Esophagus muscularis mucosa (tissue), 4 donors: Measurements from ENCODE around the gene OCEL1. TPM values are rescaled to one million over a fixed set of nuclear protein-coding genes. Genes with fewer than 3 reads are reported as not detected.

Source experiments
- total RNA-seq, 4 donors: library from RNA; depleted of rRNA; stranded (reverse); fragments of >200 nt; gene quantifications; one replicate each; pipeline versions ENCODE4 v1.1.0 to v1.2.1, GENCODE V29; 2016

OCEL1 gene
- total RNA-seq, 4 donors from 2014 or later: 6.3 to 18.8 (median 7.8) TPM

Other genes starting within 250 kb of the OCEL1 start
- gene CPAMD8, start 199.4 kb upstream of the OCEL1 start, total RNA-seq: 10 to 100 TPM in 3 of 4 donors, 1 to 10 TPM in 1; 9.6 to 21.0 (median 13.0) TPM
- gene HAUS8, start 150.8 kb upstream of the OCEL1 start, total RNA-seq: 1 to 10 TPM; 3.3 to 6.6 (median 4.6) TPM
- 10 to 100 TPM; 52.6 to 73.3 (median 57.7) TPM for gene MYO9B, start 150.4 kb upstream of the OCEL1 start, total RNA-seq
- gene USE1, start 10.9 kb upstream of the OCEL1 start, total RNA-seq: 10 to 100 TPM; 20.7 to 26.2 (median 21.3) TPM
- 10 to 100 TPM; 38.6 to 88.0 (median 61.2) TPM for gene NR2F6, start 19.7 kb downstream of the OCEL1 start, total RNA-seq
- gene USHBP1, start 38.5 kb downstream of the OCEL1 start, total RNA-seq: 10 to 100 TPM in 1 of 4 donors, 1 to 10 TPM in 3; 2.2 to 12.0 (median 6.3) TPM
- 10 to 100 TPM; 72.2 to 92.3 (median 82.5) TPM for gene BABAM1, start 41.2 kb downstream of the OCEL1 start, total RNA-seq
- 1 to 10 TPM in 2 of 4 donors, under 1 TPM in 2; under 0.01 to 3.0 (median 0.88) TPM for gene ANKLE1, start 55.7 kb downstream of the OCEL1 start, total RNA-seq
- 10 to 100 TPM; 14.7 to 35.4 (median 28.1) TPM for gene ABHD8, start 77.2 kb downstream of the OCEL1 start, total RNA-seq
- gene MRPL34, start 79.6 kb downstream of the OCEL1 start, total RNA-seq: 100 to 1,000 TPM; 131 to 173 (median 147) TPM
- 10 to 100 TPM; 12.0 to 25.4 (median 20.9) TPM for gene DDA1, start 83.3 kb downstream of the OCEL1 start, total RNA-seq
- gene ANO8, start 108.6 kb downstream of the OCEL1 start, total RNA-seq: 1 to 10 TPM; 2.9 to 7.4 (median 4.0) TPM
- gene GTPBP3, start 111.3 kb downstream of the OCEL1 start, total RNA-seq: 10 to 100 TPM in 2 of 4 donors, 1 to 10 TPM in 2; 8.7 to 13.3 (median 10.2) TPM
- gene PLVAP, start 151.1 kb downstream of the OCEL1 start, total RNA-seq: 100 to 1,000 TPM in 3 of 4 donors, 10 to 100 TPM in 1; 37.4 to 155 (median 117) TPM
- not detected for gene CCDC194, start 168.0 kb downstream of the OCEL1 start, total RNA-seq
- gene BST2, start 179.4 kb downstream of the OCEL1 start, total RNA-seq: 10 to 100 TPM; 25.3 to 59.7 (median 51.0) TPM
- gene MVB12A, start 193.8 kb downstream of the OCEL1 start, total RNA-seq: 10 to 100 TPM; 24.5 to 66.1 (median 56.1) TPM
- gene TMEM221, start 222.4 kb downstream of the OCEL1 start, total RNA-seq: under 1 TPM in 2 of 4 donors, not detected in 2; 0.26 to 0.75 TPM
- gene NXNL1, start 234.7 kb downstream of the OCEL1 start, total RNA-seq: not detected
- gene SLC27A1, start 244.3 kb downstream of the OCEL1 start, total RNA-seq: 10 to 100 TPM; 15.9 to 26.1 (median 19.4) TPM